ENCODE data around the gene GRK3.
A peak's percentile ranks its signal among the peaks of the same experiment; 100 is the strongest.
"Not testable (repeated sequence)": the region's sequence is repeated elsewhere in the genome, so short reads cannot be mapped to it uniquely, and the experiment has no call there.

Gene GRK3

GRCh38 chr22:25582946-25583345, 18.5 kb downstream of the GRK3 start:
- TF ChIP-seq POLR2A (IDR thresholded peaks at IDR 0.05; ENCODE audit: low read depth, low read length): no peak
- DNase-seq (ENCODE audit: insufficient read length, low spot score) (no peak), FAIRE-seq (peak; percentile 30)

- not testable (repeated sequence) for DNase-seq (ENCODE audit: insufficient read length, low spot score); FAIRE-seq
Measured at GRCh38 chr22:25584993-25585392, 20.5 kb downstream of the GRK3 start.

- DNase-seq (ENCODE audit: insufficient read length, low spot score); FAIRE-seq: not testable (repeated sequence)
Measured at GRCh38 chr22:25589664-25590063, 25.2 kb downstream of the GRK3 start.

- FAIRE-seq; DNase-seq (ENCODE audit: insufficient read length, low spot score): not testable (repeated sequence)
Measured at GRCh38 chr22:25593323-25593722, 28.8 kb downstream of the GRK3 start.

- no peak for DNase-seq (ENCODE audit: insufficient read length, low spot score)
- no peak for TF ChIP-seq POLR2A (IDR thresholded peaks at IDR 0.05; ENCODE audit: low read depth, low read length)
- no peak for FAIRE-seq
Measured at GRCh38 chr22:25598609-25599008, 34.1 kb downstream of the GRK3 start.

- DNase-seq (ENCODE audit: insufficient read length, low spot score): no peak
Measured at GRCh38 chr22:25602445-25602844, 38.0 kb downstream of the GRK3 start.

GRCh38 chr22:25602916-25603315, 38.4 kb downstream of the GRK3 start:
- FAIRE-seq (no peak), DNase-seq (ENCODE audit: insufficient read length, low spot score) (no peak)
- no peak for TF ChIP-seq POLR2A (IDR thresholded peaks at IDR 0.05; ENCODE audit: low read depth, low read length)

More at GRCh38 chr22:25602445-25602844, 38.0 kb downstream of the GRK3 start:
- no peak for FAIRE-seq
- no peak for TF ChIP-seq POLR2A (IDR thresholded peaks at IDR 0.05; ENCODE audit: low read depth, low read length)

GRCh38 chr22:25605146-25605545, 40.7 kb downstream of the GRK3 start:
- DNase-seq (ENCODE audit: insufficient read length, low spot score); FAIRE-seq: not testable (repeated sequence)

- DNase-seq (ENCODE audit: insufficient read length, low spot score); FAIRE-seq: not testable (repeated sequence)
Measured at GRCh38 chr22:25605565-25605964, 41.1 kb downstream of the GRK3 start.

GRCh38 chr22:25611284-25611683, 46.8 kb downstream of the GRK3 start:
- not testable (repeated sequence) for DNase-seq (ENCODE audit: insufficient read length, low spot score); FAIRE-seq

GRCh38 chr22:25613131-25613530, 48.7 kb downstream of the GRK3 start:
- not testable (repeated sequence) for FAIRE-seq; DNase-seq (ENCODE audit: insufficient read length, low spot score)

GRCh38 chr22:25613558-25613957, 49.1 kb downstream of the GRK3 start:
- not testable (repeated sequence) for DNase-seq (ENCODE audit: insufficient read length, low spot score); FAIRE-seq

GRCh38 chr22:25614791-25615190, 50.3 kb downstream of the GRK3 start:
- not testable (repeated sequence) for FAIRE-seq; DNase-seq (ENCODE audit: insufficient read length, low spot score)

- TF ChIP-seq POLR2A (IDR thresholded peaks at IDR 0.05; ENCODE audit: low read depth, low read length): no peak
- FAIRE-seq (no peak), DNase-seq (ENCODE audit: insufficient read length, low spot score) (no peak)
Measured at GRCh38 chr22:25621986-25622385, 57.5 kb downstream of the GRK3 start.

GRCh38 chr22:25623310-25623734, 58.8 kb downstream of the GRK3 start:
- no peak for TF ChIP-seq POLR2A (IDR thresholded peaks at IDR 0.05; ENCODE audit: low read depth, low read length)
- DNase-seq (ENCODE audit: insufficient read length, low spot score) (no peak), FAIRE-seq (no peak)

GRCh38 chr22:25623851-25624250, 59.4 kb downstream of the GRK3 start:
- FAIRE-seq: no peak
- no peak for TF ChIP-seq POLR2A (IDR thresholded peaks at IDR 0.05; ENCODE audit: low read depth, low read length)
- no peak for DNase-seq (ENCODE audit: insufficient read length, low spot score)

- DNase-seq (ENCODE audit: insufficient read length, low spot score): no peak
- FAIRE-seq: no peak
- no peak for TF ChIP-seq POLR2A (IDR thresholded peaks at IDR 0.05; ENCODE audit: low read depth, low read length)
Measured at GRCh38 chr22:25624476-25624875, 60.0 kb downstream of the GRK3 start.

- FAIRE-seq; DNase-seq (ENCODE audit: insufficient read length, low spot score): not testable (repeated sequence)
Measured at GRCh38 chr22:25625747-25626623, 61.5 kb downstream of the GRK3 start.
